Hepatocyte (in vitro differentiated cells): Measurements from ENCODE around the gene ZNF107.

Experiments
- CTCF ChIP-seq: fragments of 200-600 bp; sonication (generic); IDR thresholded peaks from 2 replicates; pipeline ENCODE4 v1.5.1; 2016; ENCODE audit warnings: antibody characterized with exemption, mild to moderate bottlenecking; ENCODE audit not compliant: poor library complexity
- EZH2 ChIP-seq: fragments of 200-600 bp; sonication (generic); IDR thresholded peaks from 2 replicates; pipeline ENCODE4 v1.6.1; 2016; ENCODE audit warnings: antibody characterized with exemption, mild to moderate bottlenecking, borderline replicate concordance

- TF ChIP-seq CTCF (no peak), EZH2 (no peak)
Measured at GRCh38 chr7:64654796-64655548, 11.0 kb upstream of the ZNF107 start.
